Measurements from ENCODE around the gene MDGA2.
"Not testable (repeated sequence)": the region's sequence is repeated elsewhere in the genome, so short reads cannot be mapped to it uniquely, and the experiment has no call there.

MDGA2 gene

DNA sequence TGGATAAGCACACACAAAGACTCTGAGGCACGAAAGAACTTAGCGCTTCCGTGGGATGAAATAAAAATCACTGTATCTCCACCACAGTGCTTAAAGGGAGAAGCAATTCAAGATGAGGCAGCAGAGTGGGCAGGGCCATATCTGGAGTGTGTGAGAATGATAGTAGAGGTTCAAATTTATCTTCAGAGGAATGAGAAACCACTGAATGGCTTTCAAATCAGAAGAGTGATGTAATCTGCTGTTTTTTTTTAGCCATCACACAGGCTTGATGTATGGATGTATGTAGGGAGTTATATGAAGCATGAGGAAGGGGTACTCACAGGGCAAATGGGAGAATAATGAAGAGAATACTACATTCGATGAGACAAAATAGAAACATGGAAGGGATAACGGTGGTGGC, 24.1 kb downstream of the MDGA2 start:
- H3K27ac Mint-ChIP-seq = no peak overlapping the region
- H3K27me3 Mint-ChIP-seq (ENCODE audit: low read depth) = no peaks in the 10 kb centered on the region
- H3K9me3 Mint-ChIP-seq = no peaks in the 10 kb centered on the region
- H3K36me3 Mint-ChIP-seq (ENCODE audit: low read depth) = no peaks in the 10 kb centered on the region
- TF ChIP-seq, protein P1, sequence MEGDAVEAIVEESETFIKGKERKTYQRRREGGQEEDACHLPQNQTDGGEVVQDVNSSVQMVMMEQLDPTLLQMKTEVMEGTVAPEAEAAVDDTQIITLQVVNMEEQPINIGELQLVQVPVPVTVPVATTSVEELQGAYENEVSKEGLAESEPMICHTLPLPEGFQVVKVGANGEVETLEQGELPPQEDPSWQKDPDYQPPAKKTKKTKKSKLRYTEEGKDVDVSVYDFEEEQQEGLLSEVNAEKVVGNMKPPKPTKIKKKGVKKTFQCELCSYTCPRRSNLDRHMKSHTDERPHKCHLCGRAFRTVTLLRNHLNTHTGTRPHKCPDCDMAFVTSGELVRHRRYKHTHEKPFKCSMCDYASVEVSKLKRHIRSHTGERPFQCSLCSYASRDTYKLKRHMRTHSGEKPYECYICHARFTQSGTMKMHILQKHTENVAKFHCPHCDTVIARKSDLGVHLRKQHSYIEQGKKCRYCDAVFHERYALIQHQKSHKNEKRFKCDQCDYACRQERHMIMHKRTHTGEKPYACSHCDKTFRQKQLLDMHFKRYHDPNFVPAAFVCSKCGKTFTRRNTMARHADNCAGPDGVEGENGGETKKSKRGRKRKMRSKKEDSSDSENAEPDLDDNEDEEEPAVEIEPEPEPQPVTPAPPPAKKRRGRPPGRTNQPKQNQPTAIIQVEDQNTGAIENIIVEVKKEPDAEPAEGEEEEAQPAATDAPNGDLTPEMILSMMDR (IDR thresholded peaks at IDR 0.05; ENCODE audit: unreplicated experiment in 3 of 3) = no peak
- H3K4me1 Mint-ChIP-seq = no peaks in the 10 kb centered on the region
- H3K4me3 Mint-ChIP-seq = no peak overlapping the region

DNA sequence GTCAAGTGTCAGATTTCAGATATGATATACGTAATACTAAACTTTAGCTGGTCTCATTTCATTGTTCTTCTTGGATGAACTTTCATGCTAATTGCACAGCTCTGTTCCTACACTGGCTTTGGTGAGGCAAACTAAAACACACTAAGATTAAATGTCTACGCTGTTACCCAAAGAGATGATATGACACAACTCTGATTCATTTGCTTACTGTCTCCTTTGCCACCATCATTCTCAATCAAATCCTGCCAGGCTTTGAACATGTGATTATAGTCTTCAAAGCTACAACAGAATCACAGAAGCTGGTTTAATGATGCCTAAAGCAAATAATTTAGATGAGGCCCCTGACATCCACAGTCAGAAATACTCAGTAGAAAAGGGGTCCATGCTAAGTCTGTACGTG, 37.7 kb downstream of the MDGA2 start:
- no peak overlapping the region for H3K4me3 Mint-ChIP-seq
- H3K4me1 Mint-ChIP-seq = no peaks in the 10 kb centered on the region
- TF ChIP-seq, protein P1 (IDR thresholded peaks at IDR 0.05; ENCODE audit: unreplicated experiment in 3 of 3) = no peak
- H3K27me3 Mint-ChIP-seq (ENCODE audit: low read depth) = no peaks in the 10 kb centered on the region
- no peaks in the 10 kb centered on the region for H3K36me3 Mint-ChIP-seq (ENCODE audit: low read depth)
- H3K27ac Mint-ChIP-seq = no peak overlapping the region
- H3K9me3 Mint-ChIP-seq = no peaks in the 10 kb centered on the region

DNA sequence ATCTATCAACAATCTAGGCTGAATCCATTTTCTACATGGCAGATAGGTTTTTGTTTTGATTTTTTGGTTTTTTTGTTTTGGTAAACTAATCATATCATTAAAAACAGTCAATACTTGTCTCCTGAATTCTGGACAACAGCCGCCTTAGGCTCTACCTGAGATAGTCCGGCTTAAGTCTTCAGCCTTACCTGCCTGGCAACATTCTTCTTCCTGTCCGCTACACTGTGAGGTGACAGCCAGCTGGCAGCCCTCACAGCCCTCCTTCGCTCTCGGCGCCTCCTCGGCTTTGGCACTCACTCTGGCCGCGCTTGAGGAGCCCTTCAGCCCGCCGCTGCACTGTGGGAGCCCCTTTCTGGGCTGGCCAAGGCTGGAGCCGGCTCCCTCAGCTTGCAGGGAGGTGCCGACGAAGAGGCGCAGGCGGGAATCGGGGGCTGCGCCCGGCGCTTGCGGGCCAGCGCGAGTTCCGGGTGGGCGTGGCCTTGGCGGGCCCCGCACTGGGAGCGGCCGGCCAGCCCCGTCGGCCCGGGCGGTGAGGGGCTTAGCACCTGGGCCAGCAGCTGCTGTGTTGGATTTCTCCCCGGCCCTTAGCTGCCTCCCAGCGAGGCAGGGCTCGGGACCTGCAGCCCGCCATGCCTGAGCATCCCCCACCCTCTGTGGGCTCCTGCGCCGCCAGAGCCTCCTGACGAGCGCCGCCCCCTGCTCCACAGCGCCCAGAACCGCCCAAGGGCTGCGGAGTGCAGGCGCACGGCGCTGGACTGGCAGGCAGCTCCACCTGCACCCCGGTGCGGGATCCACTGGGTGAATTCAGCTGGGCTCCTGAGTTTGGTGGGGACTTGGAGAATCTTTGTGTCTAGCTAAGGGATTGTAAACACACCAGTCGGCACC, 49.0 kb downstream of the MDGA2 start:
- Mint-ChIP-seq H3K36me3 (ENCODE audit: low read depth) (peaks cover 4% of the 10 kb centered on the region), H3K27ac (no peak overlapping the region), H3K4me1 (no peaks in the 10 kb centered on the region), H3K4me3 (no peak overlapping the region), H3K27me3 (ENCODE audit: low read depth) (no peaks in the 10 kb centered on the region), H3K9me3 (peaks cover 4% of the 10 kb centered on the region)
- TF ChIP-seq, protein P1 (IDR thresholded peaks at IDR 0.05; ENCODE audit: unreplicated experiment in 3 of 3) = no peak

DNA sequence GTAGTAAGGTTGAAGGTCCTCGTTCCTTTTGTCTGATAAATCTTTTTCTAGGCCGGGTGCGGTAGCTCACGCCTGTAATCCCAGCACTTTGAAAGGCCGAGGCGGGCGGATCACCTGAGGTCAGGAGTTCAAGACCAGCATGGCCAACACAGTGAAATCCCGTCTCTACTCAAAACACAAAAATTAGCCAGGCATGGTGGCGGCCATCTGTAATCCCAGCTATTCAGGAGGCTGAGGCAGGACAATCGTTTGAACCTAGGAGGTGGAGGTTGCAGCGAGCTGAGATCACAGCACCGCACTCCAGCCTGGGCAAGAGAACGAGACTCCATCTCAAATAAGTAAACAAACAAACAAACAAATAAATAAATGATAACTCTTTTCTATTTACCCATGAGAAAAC, 51.3 kb downstream of the MDGA2 start:
- H3K9me3 Mint-ChIP-seq; H3K27ac Mint-ChIP-seq; H3K36me3 Mint-ChIP-seq (ENCODE audit: low read depth); H3K27me3 Mint-ChIP-seq (ENCODE audit: low read depth); H3K4me1 Mint-ChIP-seq; H3K4me3 Mint-ChIP-seq: not testable (repeated sequence)

DNA sequence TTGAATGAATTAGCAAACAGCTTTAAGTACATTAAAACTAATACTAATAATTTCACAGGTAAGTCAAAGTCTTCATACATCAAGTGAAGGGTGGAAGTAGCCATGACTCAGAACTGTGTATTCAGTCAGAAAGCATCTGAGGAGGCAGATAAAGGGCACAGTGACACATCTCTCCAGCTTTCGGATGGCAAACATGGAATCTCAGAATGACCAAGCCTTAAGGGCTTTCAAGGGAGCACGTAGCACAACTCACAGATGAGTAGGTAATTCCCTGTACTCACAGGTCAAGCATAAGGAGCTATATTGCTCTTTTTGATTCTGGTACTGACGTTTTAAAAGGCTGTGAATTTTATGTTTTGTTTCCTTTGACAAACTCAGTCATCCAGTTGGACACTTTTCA, 56.0 kb downstream of the MDGA2 start:
- no peaks in the 10 kb centered on the region for H3K9me3 Mint-ChIP-seq
- no peaks in the 10 kb centered on the region for H3K27me3 Mint-ChIP-seq (ENCODE audit: low read depth)
- no peak overlapping the region for H3K27ac Mint-ChIP-seq
- TF ChIP-seq, protein P1 (IDR thresholded peaks at IDR 0.05; ENCODE audit: unreplicated experiment in 3 of 3) = no peak
- no peaks in the 10 kb centered on the region for H3K36me3 Mint-ChIP-seq (ENCODE audit: low read depth)
- no peak overlapping the region for H3K4me3 Mint-ChIP-seq
- no peaks in the 10 kb centered on the region for H3K4me1 Mint-ChIP-seq

DNA sequence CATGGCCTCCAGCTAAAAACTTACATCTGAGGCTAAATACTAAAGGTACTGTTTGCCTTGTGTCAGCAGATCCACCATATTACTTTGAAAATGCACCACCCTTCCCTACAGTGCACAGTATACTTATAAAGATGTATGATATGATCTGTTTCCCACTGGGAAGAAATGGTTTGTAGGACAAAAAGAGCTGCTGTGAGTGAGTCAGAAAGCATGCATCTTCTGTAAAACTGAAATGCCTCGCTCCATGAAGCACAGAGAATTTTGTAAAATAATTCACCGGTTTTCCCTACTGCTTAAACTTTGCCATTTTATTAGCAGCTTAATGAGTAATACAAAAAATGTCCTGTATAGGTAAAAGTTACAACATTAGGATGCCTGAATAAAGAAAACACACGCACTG, 68.8 kb downstream of the MDGA2 start:
- H3K9me3 Mint-ChIP-seq = peaks cover 6% of the 10 kb centered on the region
- no peaks in the 10 kb centered on the region for H3K36me3 Mint-ChIP-seq (ENCODE audit: low read depth)
- no peaks in the 10 kb centered on the region for H3K4me1 Mint-ChIP-seq
- no peak overlapping the region for H3K4me3 Mint-ChIP-seq
- TF ChIP-seq, protein P1 (IDR thresholded peaks at IDR 0.05; ENCODE audit: unreplicated experiment in 3 of 3) = no peak
- peak overlapping the region in 1 of 3 experiments; percentile 26 for H3K27ac Mint-ChIP-seq
- H3K27me3 Mint-ChIP-seq (ENCODE audit: low read depth) = no peaks in the 10 kb centered on the region
